Uterus (tissue), 4 donors: Measurements from ENCODE around the gene LRRC3. TPM values are rescaled to one million over a fixed set of nuclear protein-coding genes. Genes with fewer than 3 reads are reported as not detected.

Experiments
- DNase-seq, 2 donors: peaks; one replicate each; pipeline ENCODE4 v3.0.0-alpha.2; 2019 to 2020
- H3K27ac ChIP-seq, 2 donors: fragments of 200-600 bp; sonication (generic); 1 replicate in 1 of 2; 2 replicates in 1 of 2; pipeline ENCODE4 v1.5.1; 2016 to 2018
- H3K27me3 ChIP-seq, 2 donors: fragments of 200-600 bp; sonication (generic); one replicate each; pipeline ENCODE4 v1.5.1; 2018 to 2019; ENCODE audit warnings: control low read depth in 1 of 2
- H3K36me3 ChIP-seq, 2 donors: fragments of 200-600 bp; sonication (generic); one replicate each; pipeline ENCODE4 v1.5.1; 2019; ENCODE audit warnings: control low read depth in 1 of 2
- H3K4me1 ChIP-seq, 2 donors: fragments of 200-600 bp; sonication (generic); one replicate each; pipeline ENCODE4 v1.5.1; 2018 to 2019; ENCODE audit warnings: control low read depth in 1 of 2
- H3K4me3 ChIP-seq, 2 donors: fragments of 200-600 bp; sonication (generic); 1 replicate in 1 of 2; 2 replicates in 1 of 2; pipeline ENCODE4 v1.5.1; 2018 to 2019; ENCODE audit warnings: mild to moderate bottlenecking in 1 of 2
- H3K9me3 ChIP-seq, 2 donors: fragments of 200-600 bp; sonication (generic); one replicate each; pipeline ENCODE4 v1.5.1; 2019; ENCODE audit warnings: control low read depth in 1 of 2
- CTCF ChIP-seq, 4 experiments: fragments of 200-600 bp in 2 of 4; fragments of 450-650 bp in 2 of 4; sonication (generic) in 2 of 4; IDR thresholded peaks; one replicate each; pipeline ENCODE4 v1.5.1; 2016 to 2019; ENCODE audit warnings: antibody characterized with exemption in 4 of 4, mild to moderate bottlenecking in 2 of 4, moderate library complexity in 1 of 4
- POLR2A ChIP-seq, 2 donors: fragments of 450-650 bp; IDR thresholded peaks; one replicate each; pipeline ENCODE4 v1.6.1; 2016; ENCODE audit warnings: antibody characterized with exemption in 2 of 2, mild to moderate bottlenecking in 1 of 2, moderate library complexity in 1 of 2
- intact Hi-C: fragments of 100-400 bp; cut with DNase I; formaldehyde crosslinking; loops from one replicate; pipeline ENCODE4 v1.15.1; 2023; ENCODE audit warnings: low total_unique reads
- small RNA-seq: library from RNA; depleted of rRNA; stranded (forward); fragments of <200 nt; gene quantifications from one replicate; pipeline ENCODE3, GENCODE V24; 2016
- total RNA-seq, 4 donors: library from RNA; depleted of rRNA in 3 of 4; stranded (reverse); fragments of >200 nt in 3 of 4; gene quantifications; one replicate each; pipeline versions ENCODE4 v1.1.0 to v1.2.4, GENCODE V29; 2014 to 2023
- donor health status: DM: yes; HTN: yes; CAD: no.

Gene LRRC3
- total RNA-seq, 4 donors from 2014 or later = under 0.01 to 2.3 (median 2.3) TPM; not detected in 1

GRCh38 chr21:44511219-44511937 lies 56.1 kb downstream of the LRRC3 start:
- Histone ChIP-seq H3K4me3 (no peak overlapping the region), H3K27ac (no peak overlapping the region), H3K9me3 (no peaks in the 10 kb centered on the region), H3K27me3 (no peaks in the 10 kb centered on the region), H3K36me3 (no peaks in the 10 kb centered on the region), H3K4me1 (no peaks in the 10 kb centered on the region)
- intact Hi-C loops = no loop called here
- DNase-seq = no peak
- no peak for TF ChIP-seq POLR2A (IDR thresholded peaks at IDR 0.05)
- TF ChIP-seq CTCF (IDR thresholded peaks at IDR 0.05) = no peak

Small RNA genes lying within 50 kb of the gene (small RNA-seq; reads per million reads assigned to genes)
- not detected for gene RF00285

Other genes with a start within 250 kb of the LRRC3 start
- 1 to 10 TPM in 2 of 4 donors, under 1 TPM in 2; 0.51 to 5.1 (median 1.4) TPM for gene ICOSLG, start 214.6 kb upstream of the LRRC3 start, total RNA-seq
- gene DNMT3L, start 193.6 kb upstream of the LRRC3 start, total RNA-seq = not detected
- under 1 TPM in 1 of 4 donors, not detected in 3; 0.21 TPM for gene AIRE, start 169.6 kb upstream of the LRRC3 start, total RNA-seq
- gene PFKL, start 155.5 kb upstream of the LRRC3 start, total RNA-seq = 100 to 1,000 TPM in 1 of 4 donors, 10 to 100 TPM in 3; 36.5 to 144 (median 75.4) TPM
- gene CFAP410, start 116.1 kb upstream of the LRRC3 start, total RNA-seq = 10 to 100 TPM; 23.8 to 44.8 (median 26.0) TPM
- gene TRPM2, start 101.9 kb upstream of the LRRC3 start, total RNA-seq = 1 to 10 TPM in 2 of 4 donors, under 1 TPM in 2; 0.29 to 3.1 (median 1.8) TPM
- not detected for gene KRTAP10-1, start 84.7 kb downstream of the LRRC3 start, total RNA-seq
- gene KRTAP10-2, start 96.0 kb downstream of the LRRC3 start, total RNA-seq = not detected
- not detected for gene KRTAP10-3, start 103.3 kb downstream of the LRRC3 start, total RNA-seq
- not detected for gene KRTAP10-4, start 118.2 kb downstream of the LRRC3 start, total RNA-seq
- not detected for gene KRTAP10-5, start 125.1 kb downstream of the LRRC3 start, total RNA-seq
- not detected for gene KRTAP10-6, start 137.0 kb downstream of the LRRC3 start, total RNA-seq
- gene KRTAP10-7, start 145.1 kb downstream of the LRRC3 start, total RNA-seq = not detected
- gene KRTAP10-8, start 156.6 kb downstream of the LRRC3 start, total RNA-seq = not detected
- gene KRTAP10-9, start 171.6 kb downstream of the LRRC3 start, total RNA-seq = not detected
- gene KRTAP10-10, start 181.8 kb downstream of the LRRC3 start, total RNA-seq = not detected
- not detected for gene KRTAP10-11, start 190.9 kb downstream of the LRRC3 start, total RNA-seq
- not detected for gene KRTAP12-4, start 199.1 kb downstream of the LRRC3 start, total RNA-seq
- not detected for gene KRTAP12-3, start 202.4 kb downstream of the LRRC3 start, total RNA-seq
- not detected for gene KRTAP12-2, start 211.4 kb downstream of the LRRC3 start, total RNA-seq
- gene KRTAP12-1, start 226.7 kb downstream of the LRRC3 start, total RNA-seq = 1 to 10 TPM in 1 of 4 donors, not detected in 3; 1.5 TPM
- gene KRTAP10-12, start 241.7 kb downstream of the LRRC3 start, total RNA-seq = not detected